ENCODE data around the gene CDH13. TPM values are rescaled to one million over a fixed set of nuclear protein-coding genes. Genes with fewer than 3 reads are reported as not detected.

Gene CDH13
- total RNA-seq, 4 donors from 2014 or later = 5.8 to 36.7 (median 20.4) TPM

- H3K27me3 ChIP-seq = no peaks in the 10 kb centered on the region
- no peak for TF ChIP-seq CTCF (IDR thresholded peaks at IDR 0.05 in 4 of 5, conservative IDR thresholded peaks at IDR 0.05 in 1 of 5)
- TF ChIP-seq POLR2A (IDR thresholded peaks at IDR 0.05) = no peak
- no peaks in the 10 kb centered on the region for H3K4me1 ChIP-seq
- intact Hi-C loops (cut with DNase I; ENCODE audit: low total_unique reads) = no loop called here
- H3K4me3 ChIP-seq = no peak overlapping the region
- no peaks in the 10 kb centered on the region for H3K36me3 ChIP-seq
- ATAC-seq (no peak), DNase-seq (no peak)
- H3K27ac ChIP-seq = no peak overlapping the region
- H3K9me3 ChIP-seq = no peaks in the 10 kb centered on the region
- in situ Hi-C loops (cut with MboI; ENCODE audit: low sequenced_read_pairs in 4 of 4) = no loop called here
Measured at GRCh38 chr16:82971126-82971525, 344.4 kb downstream of the CDH13 start.

- intact Hi-C loops (cut with DNase I; ENCODE audit: low total_unique reads) = no loop called here
- DNase-seq (no peak), ATAC-seq (no peak)
- no peaks in the 10 kb centered on the region for H3K4me1 ChIP-seq
- H3K9me3 ChIP-seq = no peaks in the 10 kb centered on the region
- H3K36me3 ChIP-seq = no peaks in the 10 kb centered on the region
- H3K4me3 ChIP-seq = no peak overlapping the region
- TF ChIP-seq CTCF (IDR thresholded peaks at IDR 0.05 in 4 of 5, conservative IDR thresholded peaks at IDR 0.05 in 1 of 5) (no peak), POLR2A (IDR thresholded peaks at IDR 0.05) (no peak)
- H3K27me3 ChIP-seq = no peaks in the 10 kb centered on the region
- H3K27ac ChIP-seq = no peak overlapping the region
- in situ Hi-C loops (cut with MboI; ENCODE audit: low sequenced_read_pairs in 4 of 4) = no loop called here
Measured at GRCh38 chr16:82972331-82972919, 345.7 kb downstream of the CDH13 start.

GRCh38 chr16:82979406-82980111 lies 352.8 kb downstream of the CDH13 start:
- no peaks in the 10 kb centered on the region for H3K9me3 ChIP-seq
- TF ChIP-seq CTCF (IDR thresholded peaks at IDR 0.05 in 4 of 5, conservative IDR thresholded peaks at IDR 0.05 in 1 of 5) (no peak), POLR2A (IDR thresholded peaks at IDR 0.05) (no peak)
- in situ Hi-C loops (cut with MboI; ENCODE audit: low sequenced_read_pairs in 4 of 4) = no loop called here
- intact Hi-C loops (cut with DNase I; ENCODE audit: low total_unique reads) = no loop called here
- ATAC-seq (no peak), DNase-seq (no peak)
- H3K27me3 ChIP-seq = no peaks in the 10 kb centered on the region
- no peak overlapping the region for H3K27ac ChIP-seq
- no peaks in the 10 kb centered on the region for H3K4me1 ChIP-seq
- no peaks in the 10 kb centered on the region for H3K36me3 ChIP-seq
- H3K4me3 ChIP-seq = no peak overlapping the region

- in situ Hi-C loops (cut with MboI; ENCODE audit: low sequenced_read_pairs in 4 of 4) = no loop called here
- no peak for ATAC-seq
- H3K27me3 ChIP-seq = no peaks in the 10 kb centered on the region
- H3K27ac ChIP-seq = no peak overlapping the region
- no peaks in the 10 kb centered on the region for H3K36me3 ChIP-seq
- TF ChIP-seq CTCF (IDR thresholded peaks at IDR 0.05 in 4 of 5, conservative IDR thresholded peaks at IDR 0.05 in 1 of 5) (no peak), POLR2A (IDR thresholded peaks at IDR 0.05) (no peak)
- no peaks in the 10 kb centered on the region for H3K9me3 ChIP-seq
- H3K4me3 ChIP-seq = no peak overlapping the region
- DNase-seq = no peak
- intact Hi-C loops (cut with DNase I; ENCODE audit: low total_unique reads) = no loop called here
- no peaks in the 10 kb centered on the region for H3K4me1 ChIP-seq
Measured at GRCh38 chr16:82980810-82981209, 354.0 kb downstream of the CDH13 start.
